ENCODE measurements around the gene GPR143.
"Not testable (repeated sequence)": the region's sequence is repeated elsewhere in the genome, so short reads cannot be mapped to it uniquely, and the experiment has no call there.

GPR143 gene

DNA sequence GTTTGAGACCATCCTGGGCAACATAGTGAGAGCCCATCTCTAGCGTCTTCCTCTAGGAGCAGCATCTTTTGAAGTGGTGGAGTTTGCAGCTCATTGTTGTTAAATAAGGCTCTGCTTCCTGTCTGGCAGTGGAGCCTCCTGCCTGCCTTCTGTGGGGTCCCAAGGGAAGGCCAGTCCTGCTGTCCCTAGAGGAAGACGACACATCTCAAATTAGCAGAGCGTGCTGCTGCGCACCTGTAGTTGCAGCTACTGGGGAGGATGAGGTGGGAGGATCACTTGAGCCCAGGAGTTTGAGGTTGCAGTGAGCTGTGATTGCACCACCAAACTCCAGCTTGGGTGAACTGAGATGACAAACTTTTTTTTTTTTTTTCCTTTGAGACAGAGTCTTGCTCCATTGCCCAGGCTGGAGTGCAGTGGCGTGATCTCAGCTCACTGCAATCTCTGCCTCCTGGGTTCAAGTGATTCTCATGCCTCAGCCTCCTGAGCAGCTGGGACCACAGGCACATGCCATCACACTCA is 2.7 kb upstream of the GPR143 start:
- not testable (repeated sequence) for DNase-seq

DNA sequence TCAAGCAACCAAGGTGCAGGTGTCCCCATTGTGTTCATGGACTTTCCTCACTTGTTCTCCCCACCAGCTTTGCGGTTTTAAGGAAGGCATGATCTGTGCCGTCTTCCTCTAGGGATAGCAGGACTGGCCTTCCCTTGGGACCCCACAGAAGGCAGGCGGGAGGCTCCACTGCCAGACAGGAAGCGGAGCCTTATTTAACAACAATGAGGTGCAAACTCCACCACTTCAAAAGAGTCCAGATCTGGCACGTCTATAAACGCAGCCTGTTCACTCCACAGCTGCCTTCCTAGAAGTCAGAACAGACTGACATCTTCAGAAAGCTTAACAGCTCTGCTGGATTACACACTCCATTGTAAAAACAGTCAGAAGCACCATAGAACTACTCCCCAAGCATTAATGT is 1.7 kb upstream of the GPR143 start:
- no peak for DNase-seq

DNA sequence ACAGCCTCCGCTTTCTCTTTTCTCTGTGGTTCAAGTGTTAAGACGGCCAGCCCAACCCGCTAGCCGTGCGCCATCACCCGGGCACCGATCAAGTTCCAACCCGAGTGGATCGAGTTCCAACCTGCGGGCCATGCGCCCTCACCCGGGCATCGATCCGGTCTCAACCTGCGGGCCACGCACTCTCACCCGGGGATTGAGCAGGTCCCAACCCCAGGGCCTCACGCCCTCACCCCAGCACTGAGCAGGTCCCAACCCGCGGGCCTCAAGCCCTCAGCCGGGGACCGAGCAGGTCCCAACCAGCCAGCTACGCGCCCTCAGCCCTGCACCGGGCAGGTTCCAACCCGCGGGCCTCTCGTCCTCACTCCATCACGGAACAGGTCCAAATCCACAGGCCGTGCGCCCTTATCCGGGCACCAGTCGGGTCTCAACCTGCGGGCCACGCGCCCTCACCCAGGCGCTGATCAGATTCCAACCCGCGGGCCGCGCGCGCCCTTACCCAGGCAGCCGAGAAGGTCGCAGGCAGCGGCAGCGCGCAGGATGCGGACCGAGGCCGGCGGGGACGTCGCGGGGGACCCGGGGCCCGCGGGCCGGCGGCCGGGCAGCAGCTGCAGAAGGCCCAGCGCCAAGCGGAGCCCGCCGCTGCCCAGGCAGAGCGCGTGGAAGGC is 443 bp downstream of the GPR143 start:
- DNase-seq: no peak

DNA sequence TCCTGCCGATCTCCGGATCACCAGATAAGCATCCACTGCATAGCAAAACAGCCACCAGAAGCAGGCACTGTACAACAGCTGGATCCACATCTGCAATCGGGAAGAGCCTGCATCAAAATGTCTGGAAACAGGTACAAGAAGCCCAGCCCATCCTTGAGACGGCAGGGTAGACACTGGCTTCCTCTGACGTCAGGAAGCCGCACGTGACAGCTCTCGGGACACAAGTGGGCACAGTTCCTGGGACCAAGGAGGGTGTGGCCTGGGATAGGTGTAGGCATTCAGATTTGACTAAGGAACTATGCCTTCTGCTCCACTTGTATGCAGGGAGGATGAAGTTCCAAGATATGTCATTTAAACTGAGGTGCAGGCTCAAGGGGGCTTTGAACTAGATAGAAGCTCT is 6.3 kb downstream of the GPR143 start:
- no peak for DNase-seq

DNA sequence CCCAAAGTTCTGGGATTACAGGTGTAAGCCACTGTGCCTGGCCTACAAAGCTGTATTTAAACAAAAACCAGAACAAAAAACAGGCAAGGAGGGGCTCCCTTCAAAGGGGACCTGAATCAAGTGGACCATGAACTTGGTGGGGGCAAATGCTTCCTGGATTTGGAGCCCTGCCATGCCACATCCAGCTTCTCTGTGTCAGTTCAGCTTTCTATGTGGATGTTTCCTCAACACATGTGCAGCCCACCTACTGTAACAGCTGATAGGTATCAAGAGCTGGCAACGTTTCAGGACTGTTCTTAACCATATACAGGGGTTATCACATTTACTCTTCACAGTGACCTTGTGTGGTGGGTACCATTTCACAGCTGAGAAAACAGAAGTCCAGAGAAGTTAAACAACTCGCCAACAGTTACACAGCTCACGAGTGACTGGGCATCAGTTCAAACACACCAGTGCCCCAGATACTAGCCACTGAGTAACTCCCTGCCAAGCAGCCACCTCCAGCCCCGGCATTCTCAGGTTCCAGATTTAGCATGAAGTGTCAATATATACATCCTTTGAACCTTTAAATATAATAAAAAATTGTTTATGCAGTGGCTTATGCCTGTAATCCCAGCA is 7.5 kb downstream of the GPR143 start:
- DNase-seq: no peak

DNA sequence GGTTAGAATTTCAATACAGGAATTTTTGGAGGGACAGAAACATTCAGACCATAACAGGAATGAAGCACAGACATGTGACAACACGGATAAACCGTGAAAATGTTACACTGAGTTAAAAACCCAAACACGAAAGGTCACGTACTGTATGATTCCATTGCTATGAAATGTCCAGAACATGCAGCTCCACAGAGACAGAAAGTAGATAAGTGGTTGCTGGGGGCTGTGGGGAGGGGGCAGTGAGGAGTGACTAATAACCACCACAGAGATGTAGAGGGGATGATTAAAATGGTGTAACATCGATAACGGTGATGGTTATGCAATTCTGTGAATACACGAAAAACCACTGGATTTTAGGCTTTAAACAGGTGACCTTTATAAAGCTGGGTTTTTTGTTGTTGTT is 8.3 kb downstream of the GPR143 start:
- DNase-seq: no peak

DNA sequence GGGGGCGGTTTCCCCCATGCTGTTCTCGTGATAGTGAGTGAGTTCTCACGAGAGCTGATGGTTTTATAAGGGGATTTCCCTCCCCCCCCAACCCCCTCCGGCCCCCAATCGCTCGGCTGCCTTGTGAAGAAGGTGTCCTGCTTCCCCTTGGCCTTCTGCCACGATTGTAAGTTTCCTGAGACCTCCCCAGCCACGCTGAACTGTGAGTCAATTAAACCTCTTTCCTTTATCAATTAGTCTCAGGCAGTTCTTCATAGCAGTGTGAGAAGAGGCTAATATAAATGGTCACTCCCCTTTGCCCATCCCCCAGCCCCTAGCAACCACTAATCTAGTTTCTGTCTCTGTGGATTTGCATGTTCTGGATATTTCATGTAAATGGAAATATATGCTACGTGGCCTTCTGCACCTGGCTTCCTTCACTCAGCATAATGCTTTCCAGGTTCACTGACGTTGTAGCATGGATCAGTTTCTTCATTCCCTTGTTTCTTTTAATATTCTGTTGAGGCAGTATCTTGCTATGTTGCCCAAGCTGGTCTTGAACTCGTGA is 16.4 kb downstream of the GPR143 start:
- no peak for DNase-seq

DNA sequence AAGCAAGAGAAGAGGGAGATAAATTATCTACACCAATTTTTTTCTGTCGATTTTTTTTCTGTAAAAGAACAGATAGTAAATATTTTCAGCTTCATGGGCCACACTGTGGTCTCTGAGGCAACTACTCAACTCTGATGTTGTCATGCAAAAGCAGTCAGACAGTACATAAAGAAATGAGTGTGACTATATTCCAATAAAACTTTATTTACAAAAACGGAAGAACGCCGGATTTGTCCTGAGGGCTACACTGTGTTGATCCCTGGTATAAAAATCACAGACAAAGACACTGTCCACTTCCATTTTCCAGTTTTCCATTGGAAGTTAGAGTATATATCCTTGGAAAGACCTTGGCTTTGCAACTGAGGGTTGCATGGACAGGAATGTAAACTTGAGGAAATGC is 18.0 kb downstream of the GPR143 start:
- no peak for DNase-seq

DNA sequence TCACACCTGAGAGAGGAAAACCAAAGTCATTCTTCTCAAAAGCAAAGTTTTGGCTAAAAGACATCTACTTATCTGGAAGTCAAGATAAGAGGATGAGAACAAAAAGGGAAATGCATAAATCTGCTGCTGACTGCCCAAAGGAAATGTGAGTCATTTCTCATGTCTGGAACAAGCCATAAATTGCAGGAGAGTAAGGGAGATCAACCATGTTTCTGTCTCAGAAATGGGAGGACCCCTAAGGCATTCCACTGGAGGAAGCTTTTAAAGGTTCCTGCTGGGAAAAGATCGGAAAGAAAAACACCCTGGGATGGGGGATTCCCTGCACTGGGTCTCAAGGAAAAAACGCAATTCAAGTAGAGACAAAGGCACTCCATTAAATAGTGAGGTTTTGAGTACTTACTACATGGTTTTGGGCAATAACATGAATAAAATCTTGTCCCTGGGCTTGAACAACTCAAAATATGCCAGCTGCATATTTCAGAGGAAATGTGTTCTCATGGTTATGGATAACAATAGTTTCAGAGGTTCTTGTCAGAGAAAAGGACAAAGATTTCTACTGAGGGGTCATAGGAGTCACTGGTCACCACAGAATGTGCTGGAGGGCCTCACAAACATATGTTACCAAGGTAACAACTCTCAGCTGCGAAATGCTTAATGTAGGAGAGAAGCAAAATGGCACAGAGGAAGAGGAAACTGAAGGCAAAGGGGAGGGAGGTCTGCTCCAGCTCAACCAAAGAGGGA is 19.3 kb downstream of the GPR143 start:
- DNase-seq: peak; percentile 67

DNA sequence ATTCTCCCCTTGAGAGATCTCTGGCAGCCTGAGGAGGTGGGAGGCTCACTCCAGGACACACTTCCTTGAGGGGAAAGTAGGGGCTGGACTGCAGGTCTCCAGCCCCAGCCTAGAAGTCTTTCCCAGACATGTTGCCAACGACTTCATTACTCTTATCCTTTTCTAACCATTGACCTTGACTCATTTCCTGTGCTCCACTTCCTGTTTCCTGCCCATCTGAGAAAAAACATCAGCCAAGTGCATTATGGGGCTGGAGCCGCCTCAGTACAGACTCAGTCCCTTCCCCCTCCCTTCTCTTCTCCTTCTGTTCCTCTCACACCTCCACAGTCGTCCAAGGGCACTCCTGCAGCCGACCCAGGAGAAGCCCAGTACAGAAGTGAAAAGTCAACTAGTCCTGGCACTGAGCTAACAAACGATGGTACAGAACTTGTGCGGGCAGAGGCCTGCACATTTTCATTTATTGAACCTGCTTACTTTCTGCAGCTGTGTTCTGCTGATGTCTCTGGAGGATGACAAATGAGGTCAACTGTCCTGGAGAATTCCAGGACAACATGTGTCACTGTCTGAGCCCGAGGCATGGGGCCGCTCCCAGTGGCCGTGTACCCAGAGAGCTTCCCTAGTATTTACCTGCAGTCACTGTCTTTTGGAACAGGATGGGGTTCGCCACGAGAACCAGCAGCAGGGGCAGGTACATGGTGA is 20.1 kb downstream of the GPR143 start:
- DNase-seq: peak; percentile 13

DNA sequence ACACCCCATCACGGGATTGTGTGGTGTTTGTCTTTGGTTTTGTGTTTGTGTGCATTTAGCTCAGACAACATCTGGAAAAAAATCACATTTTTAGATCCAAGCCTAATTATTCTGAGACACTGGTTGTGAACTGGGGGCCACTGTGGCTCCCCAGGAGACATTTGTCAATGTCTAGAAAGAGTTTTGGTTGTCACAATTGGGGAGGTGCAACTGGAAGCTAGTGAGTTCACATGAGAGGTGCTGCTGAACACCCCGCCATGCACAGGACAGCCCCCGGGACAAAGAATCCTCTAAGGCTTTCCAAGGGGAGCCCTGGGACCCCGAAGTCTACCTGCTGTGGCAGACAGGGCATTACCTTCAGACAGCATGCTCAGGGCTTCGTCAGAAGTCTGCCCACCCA is 26.5 kb downstream of the GPR143 start:
- no peak for DNase-seq

DNA sequence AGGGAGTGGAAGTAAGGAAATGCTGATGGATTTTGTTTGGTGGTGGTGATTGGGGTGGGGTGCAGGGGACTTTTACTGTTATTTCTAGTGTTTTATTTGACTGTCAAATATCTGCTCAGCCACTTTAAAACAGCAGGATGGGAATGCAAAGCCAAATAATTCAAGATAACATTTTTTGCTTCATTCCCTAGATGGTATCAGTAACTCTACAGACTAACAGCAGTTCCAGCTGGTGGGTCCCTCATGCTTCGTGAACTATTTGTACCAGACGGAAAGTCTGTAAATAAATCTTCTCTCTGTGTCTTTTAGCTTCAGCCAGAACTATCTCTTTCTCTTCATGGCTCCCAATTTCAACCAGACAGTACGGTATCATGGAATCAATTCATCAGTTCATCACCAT is 27.5 kb downstream of the GPR143 start:
- DNase-seq: no peak

DNA sequence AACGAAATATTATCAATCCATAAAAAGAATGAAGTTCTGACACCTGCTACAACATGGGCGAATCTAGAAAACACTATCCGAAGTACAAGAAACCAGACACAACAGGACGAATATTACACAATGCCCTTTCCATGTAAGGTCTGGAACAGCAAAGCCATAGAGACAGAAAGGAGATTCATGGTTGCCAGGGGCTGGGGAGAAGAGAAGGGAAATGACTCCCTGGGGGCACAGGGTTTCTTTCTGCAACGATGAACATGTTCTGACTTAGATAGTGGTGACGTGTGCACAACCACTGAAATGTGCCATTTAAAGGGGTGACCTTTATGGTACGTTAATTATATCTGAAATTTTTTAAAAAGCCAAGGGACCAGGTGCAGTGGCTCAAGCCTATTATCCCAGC is 28.3 kb downstream of the GPR143 start:
- DNase-seq: no peak

DNA sequence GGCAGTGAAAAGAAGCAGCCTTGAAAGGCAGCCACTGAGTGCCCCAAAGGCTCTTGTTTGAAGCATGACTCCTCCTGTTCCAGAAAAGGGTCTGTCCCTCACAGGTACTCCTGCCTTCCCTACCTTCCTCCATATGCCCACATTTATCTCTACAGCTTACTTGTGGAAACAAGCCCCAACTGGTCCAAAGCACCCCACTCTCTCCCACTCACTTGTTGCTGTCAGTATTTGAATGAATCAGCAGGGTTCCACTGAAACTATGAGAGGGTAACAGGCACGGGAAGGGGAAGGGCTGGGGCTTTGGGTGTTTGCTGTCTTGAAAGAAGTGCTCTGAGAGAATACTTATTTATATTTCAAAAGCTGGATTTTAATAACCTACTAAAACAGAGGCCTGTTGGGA is 34.9 kb downstream of the GPR143 start:
- no peak for DNase-seq

DNA sequence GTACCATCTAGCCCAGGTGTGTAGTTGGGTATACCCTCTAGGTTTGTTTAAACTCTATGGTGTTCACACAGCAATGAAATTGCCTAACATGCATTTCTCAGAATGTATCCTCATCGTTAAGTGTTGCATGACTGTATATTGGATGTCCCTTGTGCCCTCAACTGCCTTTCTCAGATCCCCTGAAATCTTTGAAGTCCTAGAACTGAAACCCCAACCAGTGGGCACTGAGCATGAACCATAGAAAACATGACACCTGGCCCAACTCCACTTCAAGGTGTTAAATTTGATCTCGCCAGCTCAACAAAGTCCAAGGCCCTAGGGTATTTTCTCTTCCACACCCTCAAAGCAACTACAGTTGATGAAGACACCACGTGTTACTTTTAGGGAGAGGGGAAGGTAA is 35.6 kb downstream of the GPR143 start:
- DNase-seq: no peak

DNA sequence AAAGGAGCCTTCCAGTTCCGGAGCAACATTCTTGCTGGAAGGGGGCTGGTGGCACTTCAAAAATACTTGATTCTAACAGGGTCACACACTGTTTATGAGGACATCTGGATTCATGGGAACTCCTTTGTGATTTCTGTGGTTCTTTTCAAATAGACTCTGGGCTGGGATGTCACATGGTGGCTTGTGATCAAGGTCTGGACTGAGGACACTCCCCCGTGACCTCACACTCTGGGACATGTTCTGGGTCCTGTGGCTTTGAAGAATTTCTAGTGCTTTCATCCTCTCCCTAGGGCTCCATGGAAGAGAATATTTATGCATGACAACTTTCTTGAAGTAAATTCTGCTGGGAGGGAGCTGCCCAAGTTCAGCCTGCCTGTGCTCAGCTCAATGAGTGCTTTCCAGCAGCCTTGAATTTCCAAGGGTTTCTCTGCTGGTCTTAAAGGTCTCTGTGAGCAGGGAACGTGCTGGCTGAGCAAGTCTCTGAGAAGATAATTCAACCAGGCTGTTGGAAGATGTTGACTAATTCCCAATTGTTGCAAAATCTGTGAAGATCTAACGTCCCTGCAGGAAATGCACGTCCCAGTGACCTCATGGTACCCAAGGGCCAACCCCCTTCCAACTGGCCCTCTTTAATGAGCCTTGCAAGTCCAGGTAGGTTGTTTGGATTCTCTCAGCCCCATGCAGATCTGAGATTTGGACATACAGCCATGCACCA is 36.3 kb downstream of the GPR143 start:
- DNase-seq: peak; percentile 4

DNA sequence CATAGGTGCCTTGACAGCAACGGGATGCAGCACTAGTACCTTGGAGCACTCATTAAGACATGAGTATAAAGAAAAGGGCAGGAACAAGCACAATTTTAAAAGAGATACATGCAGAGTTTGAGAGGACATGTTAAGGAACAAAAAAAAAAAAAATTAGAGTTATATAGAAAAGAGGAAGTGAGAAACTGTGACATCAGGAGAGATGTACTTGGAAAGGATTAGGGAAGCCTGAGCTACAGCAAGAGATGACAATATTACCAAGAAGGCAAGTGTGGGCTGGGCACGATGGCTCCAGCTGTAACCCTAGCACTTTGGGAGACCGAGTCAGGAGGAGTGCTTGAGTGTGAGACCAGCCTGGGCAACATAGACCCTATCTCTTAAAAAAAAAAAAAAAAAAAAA is 37.4 kb downstream of the GPR143 start:
- DNase-seq: no peak

DNA sequence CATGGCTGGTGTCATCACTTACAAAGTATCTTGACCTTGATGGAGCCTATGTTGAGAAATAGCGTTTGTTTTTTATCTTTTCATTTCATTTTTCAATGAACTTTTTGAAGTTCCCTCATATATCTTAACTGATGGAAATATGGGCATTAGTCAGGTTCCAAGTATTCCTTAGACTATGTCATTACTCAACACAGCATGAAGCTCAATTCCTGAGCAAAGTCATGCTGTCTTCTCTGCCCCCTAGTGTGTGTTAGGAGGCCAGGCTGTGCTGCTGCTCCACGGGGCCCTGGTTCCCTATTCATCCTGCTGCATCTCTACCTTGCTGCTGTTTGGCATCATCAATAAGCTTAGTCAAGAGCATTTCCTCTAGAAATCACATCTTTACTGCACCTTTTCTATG is 40.9 kb downstream of the GPR143 start:
- peak; percentile 17 for DNase-seq

DNA sequence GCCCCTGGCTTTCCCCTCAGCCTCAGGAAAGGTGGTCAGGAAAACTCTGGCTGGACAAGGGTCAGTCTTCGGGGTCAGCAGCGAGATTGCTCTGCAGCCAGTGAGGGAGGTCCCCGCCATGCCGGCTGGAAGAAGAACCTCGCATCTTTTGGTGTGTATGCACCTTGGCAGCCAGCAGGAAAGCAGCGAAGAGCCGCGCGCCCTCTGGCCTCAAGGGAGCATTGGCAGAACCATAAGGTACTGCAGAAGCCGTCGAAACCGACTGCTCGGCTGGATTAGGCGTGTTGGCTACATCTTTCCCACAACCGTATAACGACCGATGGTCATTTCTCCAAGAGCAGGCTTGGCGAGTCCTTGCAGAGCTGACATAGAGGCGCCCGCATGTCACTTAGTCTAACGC is 48.3 kb downstream of the GPR143 start:
- no peak for DNase-seq

DNA sequence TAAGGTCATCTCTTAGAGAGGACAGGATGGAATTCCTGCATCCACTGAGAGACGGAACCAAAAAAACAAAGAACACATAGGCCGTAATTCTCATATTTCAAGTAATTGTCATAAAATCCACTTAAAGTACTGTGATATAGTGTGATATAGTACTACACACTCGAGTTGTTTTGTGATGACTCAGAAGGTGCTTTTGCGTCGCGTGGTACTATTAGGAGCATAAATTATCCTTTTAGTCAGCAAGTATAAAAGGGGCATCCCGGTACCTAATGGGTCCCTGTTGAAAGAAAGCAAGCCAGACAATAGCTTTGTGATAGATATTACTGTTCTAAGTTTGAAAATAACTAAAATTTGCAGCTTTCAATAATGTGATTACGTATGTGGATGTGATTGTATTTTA is 55.3 kb downstream of the GPR143 start:
- no peak for DNase-seq

DNA sequence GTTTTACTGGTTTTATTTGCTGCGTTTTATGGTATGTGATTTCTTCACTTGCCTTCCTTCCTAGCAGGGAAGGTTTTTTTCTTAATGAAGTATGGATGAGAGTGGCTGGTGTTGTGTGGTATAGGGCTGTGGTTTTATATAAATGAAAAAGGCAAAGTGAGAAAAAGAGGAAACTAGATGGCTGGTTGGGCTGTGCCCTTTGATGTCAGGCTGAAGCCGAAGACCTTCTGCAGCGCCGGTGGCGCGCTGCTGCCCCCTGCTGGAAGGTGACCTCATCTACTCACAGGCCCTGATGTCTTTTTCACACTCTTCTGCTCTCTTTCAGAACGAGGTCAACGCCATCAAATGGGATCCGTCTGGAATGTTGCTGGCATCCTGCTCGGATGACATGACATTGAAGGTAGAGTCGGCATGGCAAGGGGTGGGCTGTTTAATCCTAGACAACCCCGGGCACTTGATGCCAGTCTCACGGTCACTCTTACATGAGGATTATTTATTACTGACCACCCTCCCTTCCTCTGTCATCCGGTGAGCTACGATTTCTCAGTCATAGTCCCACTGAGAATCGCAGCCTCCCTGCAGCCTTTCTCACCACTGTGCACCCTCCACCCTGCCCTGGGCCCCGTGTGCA is 56.6 kb downstream of the GPR143 start:
- DNase-seq: peak; percentile 59

DNA sequence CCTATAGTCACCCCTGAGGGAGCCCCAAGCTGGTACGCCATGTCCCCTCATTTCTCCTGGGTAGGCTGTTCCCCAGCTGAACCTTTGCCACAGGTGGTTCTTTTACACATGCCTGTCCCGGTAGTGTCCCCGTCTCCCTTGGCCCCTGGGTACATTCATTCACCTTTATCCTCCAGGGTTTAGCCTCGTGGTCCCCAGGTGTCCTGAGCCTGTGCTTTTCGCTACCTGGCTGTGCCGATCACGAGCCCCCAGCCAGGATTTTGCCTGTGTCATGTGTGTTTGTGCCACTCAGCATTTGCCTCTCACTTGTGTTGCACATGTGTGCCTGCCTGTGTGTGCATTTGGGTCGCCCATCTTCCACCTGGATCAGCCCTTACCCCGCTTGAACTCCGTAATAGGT is 57.6 kb downstream of the GPR143 start:
- DNase-seq: no peak

All from fibroblast of skin of abdomen (primary cell).